ENCODE data around the gene DNAJB13. TPM values are rescaled to one million over a fixed set of nuclear protein-coding genes. Genes with fewer than 3 reads are reported as not detected.
A peak's percentile ranks its signal among the peaks of the same experiment; 100 is the strongest.

The DNAJB13 gene
- total and polyA plus RNA-seq, 10 of the 15 experiments (the other 5 are each of a cell fraction or from before 2014, with no cell fraction given), result 0.07 to 0.76 (median 0.15) TPM; not detected in 7

DNA sequence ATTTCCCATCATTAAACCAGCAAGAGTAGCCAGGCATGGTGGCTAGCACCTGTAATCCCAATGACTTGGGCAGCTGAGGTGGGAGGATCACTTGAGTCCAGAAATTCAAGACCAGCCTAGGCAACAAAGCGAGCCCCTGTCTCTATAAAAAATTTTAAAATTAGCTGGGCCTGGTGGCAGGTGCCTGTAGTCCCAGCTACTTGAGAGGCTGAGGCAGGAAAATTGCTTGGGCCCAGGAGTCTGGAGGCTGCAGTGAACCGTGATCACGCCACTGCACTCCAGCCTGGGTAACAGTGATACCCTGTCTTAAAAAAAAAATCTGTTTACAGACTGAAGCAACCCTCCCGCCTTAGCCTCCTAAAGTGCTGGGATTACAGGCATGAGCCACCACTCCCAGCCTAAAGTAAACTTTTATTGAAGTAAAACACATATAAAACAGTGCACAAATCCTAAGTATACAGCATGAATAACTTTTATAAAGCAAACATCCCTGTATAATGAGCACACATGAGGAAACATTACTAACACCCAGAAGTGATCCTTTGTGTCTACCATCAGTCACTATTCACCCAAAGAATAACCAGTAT lies 45.4 kb downstream of the DNAJB13 start:
- WGBS (ENCODE audit: insufficient coverage, insufficient replicate concordance, low lambda C conversion rate, missing lambda C conversion rate), result 72% methylated on average over 4 of the region's 4 CpGs
- in situ Hi-C loops (cut with MboI), result no loop called here
- CTCF ChIA-PET, result interaction anchor here (1.6 to 2.1 kb wide), 2 partner anchors 9 to 33 kb away, joined by 4 to 11 read pairs; no protein-coding TSS in a partner anchor
- peaks cover 62% of the 10 kb centered on the region for H3K4me1 ChIP-seq (ENCODE audit: control insufficient read depth, insufficient read depth, low read length)
- intact Hi-C loops (cut with micrococcal nuclease; ENCODE audit: unreplicated experiment), result loop anchor here (2.0 to 10.0 kb wide), 2 partner anchors 15 to 1819 kb away; partner anchors contain the start of gene UVRAG
- H3K27ac ChIP-seq (ENCODE audit: control insufficient read depth, insufficient read depth), result peak overlapping the region; percentile 57; the same call in 1 of the 2 replicates
- RAD21 ChIA-PET (ENCODE audit: unreplicated experiment), result interaction anchor here (0.8 to 2.6 kb wide), 4 partner anchors 14 to 24 kb away, joined by 3 to 30 read pairs (median 8); partner anchors contain the start of gene UCP2
- SMC1A ChIA-PET (ENCODE audit: uncharacterized antibody, unreplicated experiment), result interaction anchor here (0.6 to 2.7 kb wide), 8 partner anchors 9 to 1770 kb away, joined by 3 to 24 read pairs (median 6); partner anchors contain the start of gene UCP2
- H4K20me1 ChIP-seq (ENCODE audit: control insufficient read depth, insufficient read depth), result no peaks in the 10 kb centered on the region
- no peaks in the 10 kb centered on the region for H3K79me2 ChIP-seq (ENCODE audit: control insufficient read depth, insufficient read depth, low read length)
- no peak for DNase-seq (ENCODE audit: low read depth, low spot score)
- H3K4me2 ChIP-seq (ENCODE audit: control insufficient read depth, insufficient read depth), result peak overlapping the region; percentile 23; the same call in 1 of the 2 replicates
- H3K4me3 ChIP-seq, result no peak overlapping the region
- POLR2A ChIA-PET, result interaction anchor here (0.5 to 3.6 kb wide), 2 partner anchors 16 to 359 kb away, joined by 3 to 25 read pairs; no protein-coding TSS in a partner anchor
- H3K9me3 ChIP-seq (replicated peaks; ENCODE audit: control insufficient read depth, insufficient read depth, low read length), result no peaks in the 10 kb centered on the region
- ATAC-seq, result no peak
- H3K36me3 ChIP-seq (ENCODE audit: control insufficient read depth in 2 of 2, insufficient read depth in 2 of 2, low read length in 1 of 2), result no peaks in the 10 kb centered on the region
- BruUV-seq (replicated peaks), result no TSS peak
- TF ChIP-seq CBX3 (IDR thresholded peaks at IDR 0.05; ENCODE audit: borderline replicate concordance, low read depth), result no peak
- H3K27me3 ChIP-seq (replicated peaks in 1 of 2; ENCODE audit: control insufficient read depth in 2 of 2, insufficient read depth in 2 of 2, low read length in 1 of 2), result no peaks in the 10 kb centered on the region
- no peak overlapping the region; the same call in 1 of the 2 replicates for H3K9ac ChIP-seq (ENCODE audit: control insufficient read depth, insufficient read depth, low read length)
- FAIRE-seq, result no peak
- H2AFZ ChIP-seq (ENCODE audit: control insufficient read depth, low read depth, low read length), result no peak overlapping the region

DNA sequence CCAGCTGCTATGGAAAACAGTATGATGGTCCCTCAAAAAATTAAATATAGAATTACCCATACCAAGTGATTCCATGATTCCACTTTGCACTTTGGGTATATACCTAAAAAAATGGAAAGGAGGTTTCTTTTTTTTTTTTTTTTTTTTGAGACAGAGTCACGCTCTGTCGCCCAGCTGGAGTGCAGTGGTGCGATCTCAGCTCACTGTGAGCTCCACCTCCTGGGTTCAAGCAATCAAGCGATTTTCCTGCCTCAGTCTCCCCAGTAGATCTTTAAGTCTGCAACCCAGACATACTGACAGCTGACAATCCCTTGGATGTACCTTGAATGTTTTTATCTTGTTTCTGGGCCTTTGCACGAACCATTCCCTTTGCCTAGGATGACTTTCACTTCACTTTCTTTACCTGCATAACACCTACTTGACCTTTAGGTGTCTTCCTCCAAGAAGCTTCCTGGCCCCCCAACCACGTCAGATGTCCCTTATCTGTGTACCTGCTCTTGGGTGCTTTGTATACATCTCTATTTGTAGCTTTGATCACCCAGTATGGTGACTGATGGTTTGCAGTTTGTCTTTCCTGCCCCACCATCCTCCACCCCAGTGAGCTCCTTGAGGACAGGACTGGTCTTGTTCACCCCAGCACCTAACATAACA lies 46.4 kb downstream of the DNAJB13 start:
- H3K4me1 ChIP-seq (ENCODE audit: control insufficient read depth, insufficient read depth, low read length), result peaks cover 53% of the 10 kb centered on the region
- no peaks in the 10 kb centered on the region for H3K79me2 ChIP-seq (ENCODE audit: control insufficient read depth, insufficient read depth, low read length)
- H3K9ac ChIP-seq (ENCODE audit: control insufficient read depth, insufficient read depth, low read length), result no peak overlapping the region
- H3K9me3 ChIP-seq (replicated peaks; ENCODE audit: control insufficient read depth, insufficient read depth, low read length), result no peaks in the 10 kb centered on the region
- ChIA-PET SMC1A (ENCODE audit: uncharacterized antibody, unreplicated experiment) (interaction anchor here (0.6 to 1.9 kb wide), 12 partner anchors 15 to 1771 kb away, joined by 3 to 17 read pairs (median 3); partner anchors contain the start of gene UCP2), RAD21 (ENCODE audit: unreplicated experiment) (interaction anchor here (1.0 to 1.9 kb wide), 7 partner anchors 14 to 66 kb away, joined by 3 to 8 read pairs (median 4); partner anchors contain the start of gene UCP2), POLR2A (interaction anchor here (0.7 to 1.5 kb wide), 4 partner anchors 10 to 23 kb away, joined by 3 to 13 read pairs (median 6); no protein-coding TSS in a partner anchor), CTCF (interaction anchor here (0.7 to 2.5 kb wide), 4 partner anchors 11 to 174 kb away, joined by 3 to 5 read pairs (median 4); no protein-coding TSS in a partner anchor)
- peak overlapping the region; percentile 36; the same call in 1 of the 2 replicates for H3K27ac ChIP-seq (ENCODE audit: control insufficient read depth, insufficient read depth)
- 2% methylated on average over 3 of the region's 6 CpGs for WGBS (ENCODE audit: insufficient coverage, insufficient replicate concordance, low lambda C conversion rate, missing lambda C conversion rate)
- H4K20me1 ChIP-seq (ENCODE audit: control insufficient read depth, insufficient read depth), result no peaks in the 10 kb centered on the region
- H2AFZ ChIP-seq (ENCODE audit: control insufficient read depth, low read depth, low read length), result peak overlapping the region; percentile 1; the same call in 1 of the 2 replicates
- no peak for DNase-seq (ENCODE audit: low read depth, low spot score)
- H3K27me3 ChIP-seq (replicated peaks in 1 of 2; ENCODE audit: control insufficient read depth in 2 of 2, insufficient read depth in 2 of 2, low read length in 1 of 2), result no peaks in the 10 kb centered on the region
- H3K4me2 ChIP-seq (ENCODE audit: control insufficient read depth, insufficient read depth), result peak overlapping the region; percentile 74
- no peak for FAIRE-seq
- no TSS peak for BruUV-seq (replicated peaks)
- intact Hi-C loops (cut with micrococcal nuclease; ENCODE audit: unreplicated experiment), result loop anchor here (2.0 to 10.0 kb wide), 2 partner anchors 14 to 1818 kb away; partner anchors contain the start of gene UVRAG
- peak; percentile 28 for ATAC-seq
- H3K36me3 ChIP-seq (ENCODE audit: control insufficient read depth in 2 of 2, insufficient read depth in 2 of 2, low read length in 1 of 2), result no peaks in the 10 kb centered on the region
- in situ Hi-C loops (cut with MboI), result no loop called here
- H3K4me3 ChIP-seq, result no peak overlapping the region
- TF ChIP-seq HDGF (IDR thresholded peaks at IDR 0.05), result no peak
- TF ChIP-seq, protein P1, sequence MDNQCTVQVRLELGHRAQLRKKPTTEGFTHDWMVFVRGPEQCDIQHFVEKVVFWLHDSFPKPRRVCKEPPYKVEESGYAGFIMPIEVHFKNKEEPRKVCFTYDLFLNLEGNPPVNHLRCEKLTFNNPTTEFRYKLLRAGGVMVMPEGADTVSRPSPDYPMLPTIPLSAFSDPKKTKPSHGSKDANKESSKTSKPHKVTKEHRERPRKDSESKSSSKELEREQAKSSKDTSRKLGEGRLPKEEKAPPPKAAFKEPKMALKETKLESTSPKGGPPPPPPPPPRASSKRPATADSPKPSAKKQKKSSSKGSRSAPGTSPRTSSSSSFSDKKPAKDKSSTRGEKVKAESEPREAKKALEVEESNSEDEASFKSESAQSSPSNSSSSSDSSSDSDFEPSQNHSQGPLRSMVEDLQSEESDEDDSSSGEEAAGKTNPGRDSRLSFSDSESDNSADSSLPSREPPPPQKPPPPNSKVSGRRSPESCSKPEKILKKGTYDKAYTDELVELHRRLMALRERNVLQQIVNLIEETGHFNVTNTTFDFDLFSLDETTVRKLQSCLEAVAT (IDR thresholded peaks at IDR 0.05), result no peak
- no peak for TF ChIP-seq TBL1XR1 (IDR thresholded peaks at IDR 0.05; ENCODE audit: low read depth, low read length)
- no peak for TF ChIP-seq SUZ12 (IDR thresholded peaks at IDR 0.05; ENCODE audit: unreplicated experiment)
- peak; percentile 30; the same call in 1 of the 2 replicates for TF ChIP-seq EED (IDR thresholded peaks at IDR 0.05; ENCODE audit: low read depth)
- TF ChIP-seq PAX5 (IDR thresholded peaks at IDR 0.05; ENCODE audit: borderline replicate concordance, low read depth, low read length), result peak; percentile 85; the same call in 1 of the 2 replicates
- no peak for TF ChIP-seq RELA (IDR thresholded peaks at IDR 0.05; ENCODE audit: borderline replicate concordance, partially characterized antibody)
- TF ChIP-seq SMAD1 (IDR thresholded peaks at IDR 0.05; ENCODE audit: low read depth, partially characterized antibody), result no peak
- 0 out of 2 replicates have a peak, but pooled peaks have one; percentile 5 for TF ChIP-seq RAD21 (IDR thresholded peaks at IDR 0.05; ENCODE audit: insufficient read depth, low read depth, low read length)

Measured in GM12878 (cell line).